Measurements from ENCODE around the gene COMMD6. TPM values are rescaled to one million over a fixed set of nuclear protein-coding genes. Genes with fewer than 3 reads are reported as not detected.

Gene COMMD6
- total RNA-seq, 2 experiments from 2014 or later: 103 to 121 TPM

- POLR2A ChIA-PET: no interaction called here
- ATAC-seq: peak; percentile 93
- Mint-ChIP-seq H3K36me3 (ENCODE audit: low read depth) (peaks cover 43% of the 10 kb centered on the region), H3K27ac (peak overlapping the region; percentile 67), H3K27me3 (no peaks in the 10 kb centered on the region), H3K9me3 (ENCODE audit: low read depth) (no peaks in the 10 kb centered on the region), H3K4me3 (no peak overlapping the region), H3K4me1 (peaks cover 56% of the 10 kb centered on the region)
- intact Hi-C loops (cut with DNase I, micrococcal nuclease): loop anchor here in 1 of 2 experiments (10.0 kb wide), 1 partner anchor 1794 kb away; the partner anchor contains the start of gene MYCBP2
- DNase-seq: no peak
- CTCF ChIA-PET: interaction anchor here (1.1 to 2.0 kb wide), 2 partner anchors 11 to 44 kb away, joined by 3 to 7 read pairs; no protein-coding TSS in a partner anchor
Measured at GRCh38 chr13:75530549-75530961, 7.1 kb downstream of the COMMD6 start.

GRCh38 chr13:75521956-75522355 is 15.7 kb downstream of the COMMD6 start:
- no peak for ATAC-seq
- ChIA-PET POLR2A (no interaction called here), CTCF (interaction anchor here (0.9 kb wide), 2 partner anchors 21 to 40 kb away, joined by 3 read pairs; partner anchors contain the start of gene TBC1D4)
- Mint-ChIP-seq H3K27me3 (no peaks in the 10 kb centered on the region), H3K9me3 (ENCODE audit: low read depth) (peaks cover 4% of the 10 kb centered on the region), H3K4me1 (peaks cover 8% of the 10 kb centered on the region), H3K27ac (no peak overlapping the region), H3K4me3 (no peak overlapping the region), H3K36me3 (ENCODE audit: low read depth) (peaks cover 13% of the 10 kb centered on the region)
- intact Hi-C loops (cut with DNase I, micrococcal nuclease): no loop called here
- DNase-seq: no peak

- Mint-ChIP-seq H3K4me3 (no peak overlapping the region), H3K4me1 (peaks cover under 1% of the 10 kb centered on the region), H3K27ac (no peak overlapping the region), H3K9me3 (ENCODE audit: low read depth) (peaks cover 4% of the 10 kb centered on the region), H3K36me3 (ENCODE audit: low read depth) (no peaks in the 10 kb centered on the region), H3K27me3 (peaks cover 3% of the 10 kb centered on the region)
- ChIA-PET CTCF (interaction anchor here (1.1 to 1.6 kb wide), 2 partner anchors 18 to 146 kb away, joined by 3 read pairs; no protein-coding TSS in a partner anchor), POLR2A (no interaction called here)
- intact Hi-C loops (cut with DNase I, micrococcal nuclease): no loop called here
- DNase-seq (no peak), ATAC-seq (no peak)
Measured at GRCh38 chr13:75518439-75519088, 19.1 kb downstream of the COMMD6 start.

GRCh38 chr13:75514080-75514995 is 23.3 kb downstream of the COMMD6 start:
- ChIA-PET CTCF (interaction anchor here (0.9 kb wide), 1 partner anchor 9 kb away, joined by 3 read pairs; no protein-coding TSS in a partner anchor), POLR2A (interaction anchor here (0.6 kb wide), 1 partner anchor 656 kb away, joined by 4 read pairs; no protein-coding TSS in a partner anchor)
- intact Hi-C loops (cut with DNase I, micrococcal nuclease): no loop called here
- DNase-seq: no peak
- no peak overlapping the region for H3K27ac Mint-ChIP-seq
- peaks cover 3% of the 10 kb centered on the region for H3K27me3 Mint-ChIP-seq
- no peaks in the 10 kb centered on the region for H3K4me1 Mint-ChIP-seq
- H3K36me3 Mint-ChIP-seq (ENCODE audit: low read depth): no peaks in the 10 kb centered on the region
- ATAC-seq: no peak
- no peaks in the 10 kb centered on the region for H3K9me3 Mint-ChIP-seq (ENCODE audit: low read depth)
- no peak overlapping the region for H3K4me3 Mint-ChIP-seq

- Mint-ChIP-seq H3K4me1 (no peaks in the 10 kb centered on the region), H3K27me3 (peaks cover 3% of the 10 kb centered on the region), H3K4me3 (no peak overlapping the region), H3K36me3 (ENCODE audit: low read depth) (no peaks in the 10 kb centered on the region), H3K27ac (no peak overlapping the region), H3K9me3 (ENCODE audit: low read depth) (no peaks in the 10 kb centered on the region)
- ChIA-PET POLR2A (interaction anchor here (0.6 kb wide), 1 partner anchor 64 kb away, joined by 3 read pairs; no protein-coding TSS in a partner anchor), CTCF (interaction anchor here (0.6 to 1.0 kb wide), 3 partner anchors 10 to 133 kb away, joined by 3 read pairs; no protein-coding TSS in a partner anchor)
- DNase-seq (no peak), ATAC-seq (no peak)
- intact Hi-C loops (cut with DNase I, micrococcal nuclease): no loop called here
Measured at GRCh38 chr13:75513271-75513670, 24.4 kb downstream of the COMMD6 start.

GRCh38 chr13:75512253-75512652 is 25.4 kb downstream of the COMMD6 start:
- ChIA-PET CTCF (interaction anchor here (1.0 kb wide), 1 partner anchor 9 kb away, joined by 3 read pairs; no protein-coding TSS in a partner anchor), POLR2A (no interaction called here)
- no peak for DNase-seq
- Mint-ChIP-seq H3K9me3 (ENCODE audit: low read depth) (no peaks in the 10 kb centered on the region), H3K4me1 (no peaks in the 10 kb centered on the region), H3K4me3 (no peak overlapping the region), H3K27me3 (peaks cover 3% of the 10 kb centered on the region), H3K27ac (no peak overlapping the region), H3K36me3 (ENCODE audit: low read depth) (no peaks in the 10 kb centered on the region)
- ATAC-seq: no peak
- intact Hi-C loops (cut with DNase I, micrococcal nuclease): no loop called here

GRCh38 chr13:75511051-75511625 is 26.5 kb downstream of the COMMD6 start:
- intact Hi-C loops (cut with DNase I, micrococcal nuclease): no loop called here
- Mint-ChIP-seq H3K9me3 (ENCODE audit: low read depth) (no peaks in the 10 kb centered on the region), H3K4me1 (no peaks in the 10 kb centered on the region)

GRCh38 chr13:75508002-75508548 is 29.6 kb downstream of the COMMD6 start:
- no peak for DNase-seq
- Mint-ChIP-seq H3K9me3 (ENCODE audit: low read depth) (no peaks in the 10 kb centered on the region), H3K4me3 (no peak overlapping the region), H3K27ac (no peak overlapping the region), H3K27me3 (no peaks in the 10 kb centered on the region), H3K36me3 (ENCODE audit: low read depth) (no peaks in the 10 kb centered on the region), H3K4me1 (no peaks in the 10 kb centered on the region)
- CTCF ChIA-PET: no interaction called here
- no peak for ATAC-seq
- intact Hi-C loops (cut with DNase I, micrococcal nuclease): no loop called here
- POLR2A ChIA-PET: no interaction called here

More at GRCh38 chr13:75511051-75511625, 26.5 kb downstream of the COMMD6 start:
- ChIA-PET POLR2A (no interaction called here), CTCF (no interaction called here)
- DNase-seq (no peak), ATAC-seq (no peak)
- H3K27me3 Mint-ChIP-seq: peaks cover 3% of the 10 kb centered on the region
- H3K4me3 Mint-ChIP-seq: no peak overlapping the region
- no peak overlapping the region for H3K27ac Mint-ChIP-seq
- no peaks in the 10 kb centered on the region for H3K36me3 Mint-ChIP-seq (ENCODE audit: low read depth)

- Mint-ChIP-seq H3K27me3 (no peaks in the 10 kb centered on the region), H3K4me3 (no peak overlapping the region), H3K9me3 (ENCODE audit: low read depth) (no peaks in the 10 kb centered on the region), H3K27ac (no peak overlapping the region), H3K36me3 (ENCODE audit: low read depth) (no peaks in the 10 kb centered on the region), H3K4me1 (no peaks in the 10 kb centered on the region)
- ChIA-PET CTCF (no interaction called here), POLR2A (no interaction called here)
- intact Hi-C loops (cut with DNase I, micrococcal nuclease): no loop called here
- DNase-seq (no peak), ATAC-seq (no peak)
Measured at GRCh38 chr13:75507027-75508001, 30.3 kb downstream of the COMMD6 start.

- H3K4me3 Mint-ChIP-seq: no peak overlapping the region
- no peak for ATAC-seq
- peaks cover 2% of the 10 kb centered on the region for H3K27me3 Mint-ChIP-seq
- no peaks in the 10 kb centered on the region for H3K4me1 Mint-ChIP-seq
- no peaks in the 10 kb centered on the region for H3K36me3 Mint-ChIP-seq (ENCODE audit: low read depth)
- no peak overlapping the region for H3K27ac Mint-ChIP-seq
- POLR2A ChIA-PET: no interaction called here
- DNase-seq: no peak
- intact Hi-C loops (cut with DNase I, micrococcal nuclease): no loop called here
- no peaks in the 10 kb centered on the region for H3K9me3 Mint-ChIP-seq (ENCODE audit: low read depth)
- CTCF ChIA-PET: no interaction called here
Measured at GRCh38 chr13:75506018-75506417, 31.6 kb downstream of the COMMD6 start.
